Measurements from ENCODE around the gene RALGAPA2. TPM values are rescaled to one million over a fixed set of nuclear protein-coding genes. Genes with fewer than 3 reads are reported as not detected.

Gene RALGAPA2
- total and polyA plus RNA-seq, 4 donors: 14.4 to 24.8 (median 18.0) TPM

Small RNA genes within 50 kb of the gene (small RNA-seq; reads per million reads assigned to genes)
- gene EIF4E2P1 (ENCODE audit: low replicate concordance): not detected
- 0.10 reads per million for gene RN7SL607P (ENCODE audit: low replicate concordance)
